Panc1 (cell line): ENCODE measurements around the gene WDR93. TPM values are rescaled to one million over a fixed set of nuclear protein-coding genes. Genes with fewer than 3 reads are reported as not detected.

Experiments
- ATAC-seq: fragments of 200-7000 bp; cut with Tn5 transposase; 2 replicates; pipeline ENCODE4 v1.9.1; 2020; ENCODE audit warnings: mild to moderate bottlenecking, moderate library complexity
- BruUV-seq: library from RNA; stranded (reverse); fragments of 400-500 nt; replicated peaks from 2 replicates; lab custom pipeline; 2021; lab: Mats Ljungman, UMichigan
- CTCF ChIA-PET: fragments of 300-600 bp; sonication (Branson Sonifier 250); formaldehyde crosslinking; loops from one replicate; lab custom pipeline; 2022; ENCODE audit warnings: antibody characterized with exemption; lab: Charles Lee
- POLR2A ChIA-PET: fragments of 300-600 bp; sonication (Branson Sonifier 250); formaldehyde crosslinking; loops from one replicate; lab custom pipeline; 2022; ENCODE audit warnings: antibody characterized with exemption; lab: Charles Lee
- DNase-seq: peaks from one replicate; pipeline ENCODE4 v3.0.0-alpha.2; 2010; ENCODE audit warnings: low read depth, low spot score
- H3K27ac ChIP-seq: 2 replicates; pipeline ENCODE4 v1.5.1; 2011; ENCODE audit warnings: mild to moderate bottlenecking, low read length, inconsistent platforms
- H3K27me3 ChIP-seq: fragments of 200-500 bp; sonication (Bioruptor generic); 2 replicates; pipeline ENCODE4 v1.6.0; 2014; ENCODE audit warnings: low read length, inconsistent platforms; ENCODE audit not compliant: control insufficient read depth, insufficient read depth
- H3K36me3 ChIP-seq: fragments of 200-500 bp; sonication (Bioruptor generic); 2 replicates; pipeline ENCODE4 v1.5.1; 2014; ENCODE audit warnings: inconsistent platforms, mild to moderate bottlenecking, low read length, moderate library complexity; ENCODE audit not compliant: control insufficient read depth, insufficient read depth
- H3K4me1 ChIP-seq: 2 replicates; pipeline ENCODE4 v1.5.1; 2011; ENCODE audit warnings: inconsistent platforms, mild to moderate bottlenecking, low read length, moderate library complexity; ENCODE audit not compliant: control insufficient read depth, insufficient read depth
- H3K4me3 ChIP-seq, 2 experiments: 2 replicates each; pipeline ENCODE4 v1.5.1; 2011 to 2012; ENCODE audit warnings: low read depth in 2 of 2, low read length in 2 of 2, mild to moderate bottlenecking in 2 of 2, inconsistent platforms in 1 of 2, moderate library complexity in 1 of 2
- H3K9me3 ChIP-seq: fragments of 200-500 bp; sonication (Bioruptor generic); 2 replicates; pipeline ENCODE4 v1.5.1; 2014; ENCODE audit warnings: low read depth, mild to moderate bottlenecking, inconsistent platforms, low read length, moderate library complexity; ENCODE audit not compliant: control insufficient read depth, insufficient read depth
- CTCF ChIP-seq: fragments of 450-650 bp; IDR thresholded peaks from 2 replicates; pipeline ENCODE4 v1.5.1; 2017; ENCODE audit warnings: mild to moderate bottlenecking
- POLR2AphosphoS5 ChIP-seq: IDR thresholded peaks from 2 replicates; pipeline ENCODE4 v1.6.1; 2012; ENCODE audit warnings: mild to moderate bottlenecking, low read depth, low read length, moderate library complexity
- SIN3A ChIP-seq: IDR thresholded peaks from 2 replicates; pipeline ENCODE4 v1.6.1; 2012; ENCODE audit warnings: low read depth, mild to moderate bottlenecking, low read length, moderate library complexity, borderline replicate concordance; ENCODE audit not compliant: insufficient read depth
- TCF7L2 ChIP-seq: IDR thresholded peaks from 2 replicates; pipeline ENCODE4 v1.6.1; 2011; ENCODE audit warnings: mild to moderate bottlenecking, low read depth, low read length, inconsistent platforms
- in situ Hi-C: cut with HindIII; loops from 2 replicates; pipeline ENCODE4 v1.10.0; 2016; ENCODE audit warnings: low sequenced_read_pairs, low pct_unique_long_range_greater_than_20kb
- intact Hi-C: fragments of 100-400 bp; cut with micrococcal nuclease; formaldehyde crosslinking; loops from one replicate; pipeline ENCODE4 v1.10.0; 2022; ENCODE audit not compliant: unreplicated experiment
- total RNA-seq: library from RNA; stranded (reverse); gene quantifications from one replicate; pipeline ENCODE4 v1.2.1, GENCODE V29; 2021; ENCODE audit not compliant: unreplicated experiment
- TF ChIP-seq, protein P1 (sequence below), 2 experiments: IDR thresholded peaks; 2 replicates each; pipeline ENCODE4 v1.6.1; 2011 to 2012; ENCODE audit warnings: low read depth in 2 of 2, control low read depth in 1 of 2, low read length in 1 of 2, mild to moderate bottlenecking in 1 of 2, moderate library complexity in 1 of 2; ENCODE audit not compliant: insufficient read depth in 1 of 2

The WDR93 gene
- total RNA-seq, 1 experiment from 2014 or later: 0.18 TPM

DNA sequence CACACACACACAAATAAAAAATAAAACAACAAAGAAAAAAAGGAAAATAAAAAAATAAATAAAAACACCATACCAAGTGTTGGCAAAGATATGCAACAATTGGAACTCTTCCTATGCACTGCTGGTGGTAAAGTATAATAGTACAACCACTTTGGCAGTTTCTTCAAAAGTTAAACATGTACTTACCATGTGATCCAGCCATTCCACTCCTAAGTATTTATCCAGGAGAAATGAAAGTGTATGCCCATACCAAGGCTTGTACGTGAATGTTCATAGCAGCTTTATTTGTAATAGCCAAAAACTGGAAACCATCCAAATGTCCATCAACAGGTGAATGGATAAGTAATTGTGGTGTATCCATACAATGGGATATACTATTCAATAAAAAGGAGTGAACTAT, 17.0 kb downstream of the WDR93 start:
- H3K4me1 ChIP-seq: no peaks in the 10 kb centered on the region
- H3K9me3 ChIP-seq: no peaks in the 10 kb centered on the region
- BruUV-seq: no TSS peak
- intact Hi-C loops: no loop called here
- H3K36me3 ChIP-seq: no peaks in the 10 kb centered on the region
- ChIA-PET CTCF (no interaction called here), POLR2A (interaction anchor here (0.6 kb wide), 1 partner anchor 27 kb away, joined by 3 read pairs; no protein-coding TSS in a partner anchor)
- H3K4me3 ChIP-seq: no peak overlapping the region
- no peaks in the 10 kb centered on the region; the same call in 1 of the 2 replicates for H3K27me3 ChIP-seq
- DNase-seq (no peak), ATAC-seq (no peak)
- no peak overlapping the region for H3K27ac ChIP-seq
- TF ChIP-seq TCF7L2: no peak
- TF ChIP-seq CTCF: no peak
- TF ChIP-seq SIN3A: no peak
- TF ChIP-seq, protein P1, sequence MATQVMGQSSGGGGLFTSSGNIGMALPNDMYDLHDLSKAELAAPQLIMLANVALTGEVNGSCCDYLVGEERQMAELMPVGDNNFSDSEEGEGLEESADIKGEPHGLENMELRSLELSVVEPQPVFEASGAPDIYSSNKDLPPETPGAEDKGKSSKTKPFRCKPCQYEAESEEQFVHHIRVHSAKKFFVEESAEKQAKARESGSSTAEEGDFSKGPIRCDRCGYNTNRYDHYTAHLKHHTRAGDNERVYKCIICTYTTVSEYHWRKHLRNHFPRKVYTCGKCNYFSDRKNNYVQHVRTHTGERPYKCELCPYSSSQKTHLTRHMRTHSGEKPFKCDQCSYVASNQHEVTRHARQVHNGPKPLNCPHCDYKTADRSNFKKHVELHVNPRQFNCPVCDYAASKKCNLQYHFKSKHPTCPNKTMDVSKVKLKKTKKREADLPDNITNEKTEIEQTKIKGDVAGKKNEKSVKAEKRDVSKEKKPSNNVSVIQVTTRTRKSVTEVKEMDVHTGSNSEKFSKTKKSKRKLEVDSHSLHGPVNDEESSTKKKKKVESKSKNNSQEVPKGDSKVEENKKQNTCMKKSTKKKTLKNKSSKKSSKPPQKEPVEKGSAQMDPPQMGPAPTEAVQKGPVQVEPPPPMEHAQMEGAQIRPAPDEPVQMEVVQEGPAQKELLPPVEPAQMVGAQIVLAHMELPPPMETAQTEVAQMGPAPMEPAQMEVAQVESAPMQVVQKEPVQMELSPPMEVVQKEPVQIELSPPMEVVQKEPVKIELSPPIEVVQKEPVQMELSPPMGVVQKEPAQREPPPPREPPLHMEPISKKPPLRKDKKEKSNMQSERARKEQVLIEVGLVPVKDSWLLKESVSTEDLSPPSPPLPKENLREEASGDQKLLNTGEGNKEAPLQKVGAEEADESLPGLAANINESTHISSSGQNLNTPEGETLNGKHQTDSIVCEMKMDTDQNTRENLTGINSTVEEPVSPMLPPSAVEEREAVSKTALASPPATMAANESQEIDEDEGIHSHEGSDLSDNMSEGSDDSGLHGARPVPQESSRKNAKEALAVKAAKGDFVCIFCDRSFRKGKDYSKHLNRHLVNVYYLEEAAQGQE (IDR thresholded peaks at IDR 0.05; ENCODE audit: insufficient read depth in 1 of 2, low read depth in 2 of 2, low read length in 1 of 2): no peak
- TF ChIP-seq POLR2AphosphoS5: no peak
- in situ Hi-C loops: no loop called here

DNA sequence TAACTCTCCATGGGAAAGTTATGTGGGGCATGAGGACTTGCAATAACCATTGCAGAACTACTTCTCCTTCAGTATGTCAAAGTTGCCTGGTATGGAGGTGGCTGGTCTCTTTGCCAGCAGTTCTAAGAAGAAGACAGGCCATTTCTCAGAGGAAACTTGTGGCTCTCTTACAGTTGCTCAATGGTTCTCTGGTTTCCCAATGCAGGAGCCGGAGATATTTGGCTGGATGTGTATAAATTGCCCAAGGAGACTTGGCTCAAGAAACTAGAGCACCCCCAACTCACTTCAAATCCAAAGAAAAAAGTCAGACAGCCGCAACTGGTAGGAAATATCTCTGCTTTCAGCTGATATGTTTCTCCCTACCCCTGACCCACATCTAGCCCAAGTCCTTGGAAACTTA, 24.2 kb downstream of the WDR93 start:
- H3K27ac ChIP-seq: no peak overlapping the region
- no peak overlapping the region for H3K4me3 ChIP-seq
- no peaks in the 10 kb centered on the region for H3K36me3 ChIP-seq
- ATAC-seq (no peak), DNase-seq (no peak)
- no TSS peak for BruUV-seq
- ChIA-PET CTCF (no interaction called here), POLR2A (no interaction called here)
- in situ Hi-C loops: no loop called here
- no peaks in the 10 kb centered on the region for H3K4me1 ChIP-seq
- intact Hi-C loops: no loop called here
- TF ChIP-seq CTCF: no peak
- no peak for TF ChIP-seq SIN3A
- TF ChIP-seq, protein P1 (IDR thresholded peaks at IDR 0.05; ENCODE audit: insufficient read depth in 1 of 2, low read depth in 2 of 2, low read length in 1 of 2): no peak
- no peak for TF ChIP-seq TCF7L2
- no peak for TF ChIP-seq POLR2AphosphoS5
- no peaks in the 10 kb centered on the region; the same call in 1 of the 2 replicates for H3K27me3 ChIP-seq
- no peaks in the 10 kb centered on the region for H3K9me3 ChIP-seq
